Medulla oblongata (tissue), 1 donor: ENCODE results near the gene IL17RB.

Source experiments
- DNase-seq: peaks from one replicate; pipeline ENCODE4 v3.0.0-alpha.2; 2015; ENCODE audit errors: extremely low spot score

The IL17RB gene

DNA sequence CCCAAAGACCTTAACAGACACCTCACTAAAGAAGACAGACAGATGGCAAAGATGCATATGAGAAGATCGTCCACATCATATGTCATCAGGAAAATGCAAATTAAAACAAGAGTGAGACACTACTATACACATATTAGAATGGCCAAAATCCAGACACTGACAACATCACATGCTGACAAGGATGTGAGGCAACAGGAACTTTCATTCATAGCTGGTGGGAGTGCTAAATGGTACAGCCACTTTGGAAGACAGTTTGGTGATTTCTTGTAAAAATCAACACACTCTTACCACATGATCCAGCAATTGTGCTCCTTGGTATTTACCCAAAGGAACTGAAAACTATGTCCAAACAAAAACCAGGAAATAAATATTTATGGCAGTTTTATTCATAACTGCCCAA lies 17.8 kb upstream of the IL17RB start:
- DNase-seq: no peak

DNA sequence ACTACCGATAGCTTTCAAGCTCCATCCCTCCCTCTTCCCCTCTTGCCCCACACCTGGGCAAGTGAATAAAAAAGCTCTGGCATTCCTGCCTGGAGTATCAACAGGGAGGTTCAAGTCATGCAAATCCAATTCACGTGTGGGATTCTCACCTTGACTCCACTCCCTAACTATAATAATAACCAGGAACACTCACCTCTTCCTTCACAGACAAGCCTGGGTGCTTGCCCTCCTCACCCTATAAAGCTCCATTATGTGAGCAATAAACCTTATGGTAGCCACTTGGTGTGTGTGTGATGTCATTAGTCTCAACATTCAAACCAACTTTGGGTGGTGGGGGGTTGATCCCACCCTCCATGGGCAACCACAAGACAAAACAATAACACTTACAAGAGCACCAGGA lies 16.8 kb upstream of the IL17RB start:
- no peak for DNase-seq

DNA sequence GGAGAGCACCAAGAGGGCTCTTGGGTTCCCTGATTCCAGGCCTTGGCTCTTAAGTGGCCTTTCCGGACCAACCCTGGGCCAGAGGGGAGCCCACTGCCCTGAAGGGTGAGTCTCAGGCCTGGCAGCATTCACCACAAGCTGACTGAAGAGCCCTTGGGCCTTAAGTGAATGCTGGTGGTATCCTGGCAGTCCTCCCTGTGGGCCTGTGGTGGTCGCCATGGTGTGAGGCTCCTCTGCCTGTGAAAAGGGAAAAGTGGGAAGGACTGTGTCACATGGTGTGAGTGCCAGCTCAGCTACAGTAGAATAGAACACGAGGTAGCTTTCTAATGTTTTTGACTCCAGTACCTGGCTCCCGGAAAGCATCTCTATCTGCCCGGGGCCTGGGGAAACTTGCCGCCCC lies 15.4 kb upstream of the IL17RB start:
- no peak for DNase-seq

DNA sequence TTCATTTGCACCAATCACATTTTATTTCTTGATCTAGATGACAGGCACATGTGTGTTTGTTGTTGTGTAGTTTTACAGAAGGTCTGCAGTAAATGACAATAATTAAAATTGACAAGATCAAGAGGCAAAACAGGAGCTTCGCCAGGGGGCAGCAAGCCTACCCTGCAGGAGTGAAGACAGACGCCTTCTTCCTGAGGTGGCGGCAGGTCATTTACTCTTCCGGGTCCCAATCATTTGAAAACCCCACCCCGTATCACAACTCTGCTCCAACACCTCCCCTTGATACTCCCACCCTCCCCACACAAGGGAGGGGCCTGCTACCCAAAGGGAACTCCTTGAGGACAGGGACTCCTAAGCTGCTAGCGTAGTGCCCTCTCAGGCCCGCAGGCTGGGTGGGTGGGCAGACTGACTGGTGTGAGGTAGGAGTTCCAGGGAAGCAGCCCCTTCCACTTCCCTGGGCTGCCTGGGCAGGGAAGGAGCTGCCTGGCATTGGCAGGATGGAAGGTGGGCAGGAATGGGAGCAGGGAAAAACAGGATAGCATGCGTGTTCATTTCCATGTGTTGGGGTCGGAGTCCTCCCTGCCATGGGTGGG lies 13.2 kb upstream of the IL17RB start:
- no peak for DNase-seq

DNA sequence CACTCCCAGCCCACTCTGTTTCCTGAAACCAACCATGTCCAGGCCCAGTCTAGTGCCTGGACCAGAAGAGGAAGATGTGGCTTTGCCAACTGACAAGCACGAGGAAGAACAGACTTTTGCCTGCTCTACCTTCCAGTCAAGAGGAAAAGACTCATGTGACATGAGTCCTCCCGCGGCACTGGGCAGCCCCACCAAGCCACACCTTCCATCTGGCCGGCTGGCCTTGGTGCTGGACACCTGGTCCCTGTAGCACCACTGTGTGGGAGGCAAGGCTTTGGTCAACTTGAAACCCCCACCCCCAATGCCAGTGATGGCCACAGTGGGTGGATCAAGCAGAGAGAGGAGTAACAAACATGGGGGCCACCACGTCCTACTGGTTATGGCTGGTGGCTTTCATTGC lies 12.7 kb upstream of the IL17RB start:
- no peak for DNase-seq

DNA sequence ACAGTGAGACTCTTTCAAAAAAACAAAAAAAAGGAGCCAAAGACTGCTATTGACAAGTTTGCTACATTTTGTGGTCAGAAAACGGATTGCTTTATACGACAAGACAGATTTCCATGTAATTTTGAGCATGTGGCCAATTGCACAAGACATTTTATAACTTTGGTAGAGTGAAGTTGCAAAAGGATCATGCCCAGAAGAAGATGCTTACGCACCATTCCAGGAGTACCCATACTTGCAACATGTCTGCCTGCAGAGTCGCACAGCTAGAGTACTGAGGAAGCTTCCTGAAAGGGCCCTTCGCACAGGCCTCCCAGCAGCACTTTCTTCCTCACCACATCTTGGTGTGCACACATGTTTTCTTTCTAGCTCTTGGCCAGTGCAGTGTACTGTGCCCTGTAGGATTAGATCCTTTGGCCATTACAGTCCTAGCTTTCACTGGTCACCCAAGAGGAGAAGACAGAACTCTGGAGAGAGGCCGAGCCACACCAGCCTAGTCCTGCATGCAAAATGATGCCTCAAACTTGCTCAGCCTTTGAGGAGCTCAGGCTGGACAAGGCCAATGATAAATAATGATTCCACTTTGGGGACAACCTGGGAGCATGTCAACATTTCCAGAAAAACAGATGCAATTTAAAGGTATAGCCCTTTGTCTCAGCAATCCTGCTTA lies 11.8 kb upstream of the IL17RB start:
- DNase-seq: no peak

DNA sequence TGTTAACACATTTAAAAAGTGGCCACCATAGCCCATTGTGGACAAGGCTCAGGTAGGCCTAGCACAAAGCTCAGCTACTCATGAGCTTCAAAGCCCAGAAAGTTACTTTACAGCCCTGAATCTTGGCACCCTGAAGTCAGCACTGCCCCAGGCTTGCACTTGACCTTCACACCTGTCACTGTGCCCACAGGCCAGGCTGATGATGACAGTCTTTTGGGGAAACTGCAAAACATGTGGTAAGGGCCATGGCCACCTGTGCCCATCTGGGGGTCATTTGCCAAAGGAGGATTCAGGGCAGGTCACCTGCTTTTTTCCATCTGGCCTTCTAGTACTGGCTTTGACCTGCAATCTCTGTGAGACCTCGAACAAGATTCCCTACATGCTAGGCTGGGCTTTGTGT lies 11.1 kb upstream of the IL17RB start:
- DNase-seq: no peak

DNA sequence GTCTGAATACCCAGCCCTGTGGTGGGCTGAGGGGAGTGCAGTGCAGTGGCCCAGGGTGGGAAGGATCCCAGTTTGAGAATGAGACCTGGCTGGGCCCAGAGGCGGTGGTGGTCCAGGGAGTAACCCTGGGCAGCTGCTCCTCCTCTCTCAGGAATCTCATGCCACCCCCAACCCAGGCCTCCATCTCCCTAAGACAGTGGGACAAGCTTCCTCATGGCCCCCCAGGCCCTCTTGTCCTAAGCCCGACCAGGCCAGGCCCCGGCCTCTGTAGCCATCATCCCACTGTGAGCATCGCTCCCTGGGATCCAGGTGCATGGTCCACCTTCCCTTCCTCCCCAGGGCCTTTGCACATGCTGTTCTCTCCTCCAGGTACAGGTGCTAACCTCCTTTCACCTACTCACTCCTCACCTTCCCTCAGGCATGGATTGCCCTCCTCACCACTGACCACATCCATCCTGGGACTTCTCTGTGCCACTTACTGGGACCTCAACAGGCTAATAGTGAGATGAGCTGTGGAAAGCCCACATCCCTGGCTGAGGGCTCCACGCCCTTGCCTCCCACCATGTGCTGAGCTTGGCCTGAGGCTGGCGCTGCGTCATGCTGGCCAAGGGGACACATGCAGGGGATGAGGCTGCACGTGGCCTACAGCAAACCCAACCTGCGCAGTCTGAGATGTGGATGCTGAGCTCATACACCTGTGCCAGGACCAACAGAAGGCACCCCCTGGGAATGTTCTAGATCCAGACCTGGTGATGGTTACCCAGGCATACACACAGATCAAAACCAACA lies 10.1 kb upstream of the IL17RB start:
- no peak for DNase-seq

DNA sequence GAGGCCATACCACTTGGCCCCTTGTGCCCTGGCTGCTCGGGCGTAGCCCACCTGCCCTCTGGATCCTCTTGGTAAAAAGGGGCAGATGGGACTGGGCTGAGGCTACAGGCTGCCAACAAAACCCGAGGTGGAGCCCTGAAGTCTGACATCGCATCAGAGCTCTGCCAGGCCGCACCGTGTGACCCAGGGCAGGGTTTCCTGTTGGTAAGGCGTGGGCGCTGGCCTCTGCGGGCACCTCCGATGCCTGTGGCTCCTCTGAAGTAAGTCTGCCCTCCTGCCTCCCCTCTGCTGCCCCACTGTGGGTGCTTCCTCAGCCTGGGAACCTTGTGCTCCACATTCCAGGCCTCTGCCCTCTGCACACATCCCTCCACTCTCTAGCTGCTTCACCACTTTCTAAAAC lies 9.0 kb upstream of the IL17RB start:
- no peak for DNase-seq

DNA sequence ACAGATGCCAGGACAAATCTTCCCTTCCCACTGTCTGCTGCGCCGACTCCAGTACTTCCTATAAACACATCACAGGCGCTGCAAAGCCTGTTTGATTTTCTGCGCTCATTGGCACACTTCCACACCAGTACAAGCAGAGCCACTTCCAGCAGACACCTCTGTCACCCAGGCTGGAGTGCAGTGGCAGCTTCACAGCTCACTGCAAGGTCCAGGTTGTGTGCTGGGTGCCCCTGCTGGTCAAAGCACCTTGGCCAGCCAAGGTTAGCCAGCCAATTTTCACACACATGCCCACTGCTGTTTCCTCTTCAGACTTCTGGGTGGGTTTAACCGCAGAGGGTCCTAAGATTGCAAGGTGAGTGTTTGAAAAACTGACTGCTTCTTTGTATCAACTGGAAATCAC lies 5.1 kb upstream of the IL17RB start:
- no peak for DNase-seq

DNA sequence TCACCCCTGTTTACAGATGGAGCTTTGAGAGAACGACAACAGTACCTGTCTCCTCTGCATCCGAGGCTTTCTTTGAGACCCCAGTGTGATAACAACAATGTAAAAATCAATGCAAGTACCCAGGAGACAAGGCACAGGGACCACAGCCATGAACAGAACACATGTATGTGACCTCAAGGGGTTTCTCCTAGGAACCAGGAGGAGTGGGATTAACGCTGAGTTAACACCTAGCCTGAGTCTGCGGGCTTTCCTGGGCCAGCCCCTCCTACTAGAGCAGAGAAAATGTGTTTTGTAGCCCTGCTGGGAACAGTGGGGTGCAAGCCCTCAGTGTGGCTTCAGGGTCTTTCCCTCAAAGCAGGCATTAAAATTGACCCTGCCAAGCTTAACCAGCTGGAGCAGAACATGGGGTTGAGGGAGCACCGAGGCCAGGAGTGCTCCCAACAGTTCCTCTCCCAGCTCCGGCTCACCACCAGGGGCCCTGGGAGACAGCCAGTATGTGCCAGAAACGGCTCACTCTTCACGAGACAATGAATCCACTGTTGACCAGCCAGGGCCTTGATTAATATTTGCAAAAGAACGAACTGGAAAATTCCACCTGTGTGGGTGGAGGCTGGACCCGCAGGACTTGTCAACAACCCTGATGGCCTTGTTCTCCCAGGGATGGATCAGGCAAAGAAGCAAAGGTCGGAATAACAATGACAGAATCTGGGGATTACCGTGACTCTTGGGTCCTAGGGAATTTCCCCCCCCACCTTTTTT lies 3.8 kb upstream of the IL17RB start:
- peak; percentile 93 for DNase-seq

DNA sequence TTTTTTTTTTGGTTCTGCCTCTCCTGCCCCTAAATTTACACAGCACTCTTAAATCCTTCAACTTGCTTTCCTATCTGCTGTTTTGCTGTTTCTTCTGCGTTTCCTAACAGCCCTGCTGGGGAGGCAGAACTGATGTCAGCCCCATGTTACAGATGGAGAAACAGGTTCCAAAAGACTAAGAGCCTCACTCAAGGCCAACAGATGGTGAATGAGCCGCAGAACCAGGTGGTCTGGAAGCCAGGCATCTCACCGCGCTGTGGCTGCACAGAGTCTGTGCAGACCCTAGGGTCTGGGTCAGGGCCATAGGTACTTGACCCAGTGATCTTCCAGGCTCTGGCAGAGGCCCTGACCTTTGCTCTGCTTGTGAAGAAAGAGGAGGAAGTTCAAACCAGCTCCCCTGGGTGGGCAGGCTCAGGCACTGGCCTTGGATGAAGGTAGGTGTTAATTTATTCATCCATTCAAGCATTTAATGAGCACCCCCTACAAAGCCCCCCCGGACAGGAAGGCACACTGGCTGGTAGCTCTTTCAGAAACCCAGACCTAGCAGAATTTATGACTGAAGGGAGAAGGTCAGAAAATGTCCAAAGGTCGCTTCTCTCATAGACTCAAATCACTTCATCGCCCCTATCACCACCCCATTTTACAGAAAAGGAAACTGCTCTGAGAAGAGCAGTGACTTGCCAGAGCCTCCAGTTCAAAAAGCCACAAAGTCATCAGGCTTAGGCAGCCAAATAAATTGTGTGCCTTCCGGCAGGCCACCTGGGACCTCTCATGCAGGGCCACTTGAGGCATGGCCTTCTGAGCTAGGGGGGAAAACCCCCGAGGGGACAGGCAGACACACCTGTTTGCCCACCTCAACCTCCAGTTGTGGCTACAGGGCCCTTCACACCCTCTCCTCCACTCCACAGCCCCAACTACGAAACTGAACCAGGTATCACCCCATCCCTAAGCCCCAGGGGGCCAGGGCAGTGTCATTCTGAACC lies 2.9 kb upstream of the IL17RB start:
- no peak for DNase-seq

DNA sequence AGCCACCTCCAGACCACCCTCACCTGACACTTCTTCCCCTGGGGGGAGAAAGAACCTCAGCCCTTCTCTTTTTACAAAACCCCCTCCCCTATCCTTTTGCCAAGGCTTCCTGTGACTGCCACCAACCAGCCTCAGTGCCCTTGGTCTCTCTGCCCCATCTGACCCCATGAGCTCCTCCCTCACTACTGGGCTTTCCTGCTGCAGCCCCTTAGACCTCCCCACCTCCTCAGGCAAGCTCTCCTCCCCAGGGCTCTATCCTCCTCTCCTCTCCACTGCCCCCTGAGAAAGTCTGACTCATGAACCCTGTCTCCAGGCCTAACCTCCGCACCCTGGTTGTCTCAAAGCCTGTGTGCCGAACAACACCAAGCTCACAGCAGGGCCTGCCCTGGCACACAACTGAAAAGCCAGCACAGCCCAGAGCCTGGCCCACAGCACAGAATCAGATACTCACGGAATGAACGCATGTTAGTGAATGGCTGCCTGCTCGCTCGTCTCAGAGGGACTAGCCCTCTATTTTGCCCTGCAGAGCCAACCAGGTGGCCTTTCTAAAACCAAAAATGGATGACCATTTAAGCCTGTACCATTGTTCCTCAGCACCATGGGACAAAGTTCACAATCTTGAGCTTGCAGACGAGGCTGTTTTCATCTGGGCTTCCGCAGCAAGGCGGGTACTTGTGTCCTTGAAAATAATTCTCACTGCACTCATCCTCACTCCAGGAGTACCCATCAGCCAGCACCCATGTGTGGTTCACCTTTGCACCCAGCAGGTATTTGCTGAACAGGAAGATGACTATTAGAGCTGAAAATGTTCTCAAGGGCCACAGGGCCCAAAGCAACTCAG lies 1.9 kb upstream of the IL17RB start:
- peak; percentile 28 for DNase-seq

DNA sequence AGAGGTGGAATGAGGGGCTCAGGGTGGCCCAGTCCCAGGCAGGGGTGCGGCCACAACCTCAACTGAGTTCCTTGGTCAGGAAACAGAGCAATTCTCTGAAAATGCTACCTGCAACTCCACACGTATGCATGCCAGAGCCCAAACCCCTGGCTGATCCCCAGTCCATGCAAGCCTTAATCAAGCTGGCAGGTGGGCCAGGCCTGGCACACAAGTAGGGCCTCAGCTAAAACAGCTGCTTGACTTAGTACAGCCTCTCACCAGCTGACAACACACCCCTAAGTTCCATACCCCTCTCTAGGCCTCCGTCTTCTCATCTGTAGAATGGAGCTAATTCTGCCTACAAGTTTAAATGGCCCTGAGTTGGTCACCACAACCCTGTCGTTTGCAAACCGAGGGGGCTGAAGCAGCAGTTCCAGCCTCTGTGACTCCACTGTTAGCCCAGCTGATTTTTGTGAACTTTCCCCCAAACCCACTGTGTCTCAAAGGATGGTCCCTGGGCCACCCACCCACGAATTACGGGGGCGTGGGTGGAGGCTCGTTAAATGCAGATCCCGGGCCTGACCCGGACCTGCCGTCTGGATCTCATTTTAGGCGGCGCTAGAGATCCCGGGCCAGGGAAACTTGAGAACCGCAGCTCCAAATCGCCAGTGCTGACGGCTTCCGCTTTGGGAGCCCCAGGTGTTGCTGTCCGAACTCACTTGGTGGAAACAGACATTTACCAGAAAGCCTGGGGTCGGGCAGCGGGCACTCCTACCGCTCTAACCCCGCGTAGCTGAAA lies 1.1 kb upstream of the IL17RB start:
- peak; percentile 65 for DNase-seq

DNA sequence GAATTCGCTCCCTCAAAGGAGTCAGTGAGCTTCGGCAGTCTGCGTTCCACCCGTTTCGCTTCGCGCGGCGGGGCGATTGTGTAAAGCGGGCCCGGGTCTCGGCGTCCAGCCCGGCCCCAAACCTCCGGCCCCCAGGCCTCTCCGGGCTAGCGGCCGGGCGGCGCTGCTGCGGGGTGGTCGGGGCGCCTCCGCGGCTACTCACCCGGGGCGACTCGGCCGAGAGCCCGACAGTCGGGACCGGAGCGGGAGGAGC lies 561 bp upstream of the IL17RB start:
- no peak for DNase-seq

DNA sequence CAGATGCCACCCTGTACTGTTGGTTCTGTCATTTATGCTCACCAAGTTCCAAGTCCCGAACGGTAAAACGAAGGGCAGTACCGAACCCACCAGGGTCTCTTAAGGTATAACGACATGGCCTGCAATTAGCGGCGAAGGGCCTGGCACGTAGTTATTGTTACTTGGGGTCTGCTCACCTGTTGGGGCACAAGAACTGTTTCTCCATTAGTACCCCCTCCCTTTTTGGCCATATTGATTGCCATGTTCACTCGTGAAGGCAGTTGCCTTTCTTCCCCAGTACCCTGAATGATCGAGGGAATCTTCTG lies 435 bp downstream of the IL17RB start:
- DNase-seq: no peak

DNA sequence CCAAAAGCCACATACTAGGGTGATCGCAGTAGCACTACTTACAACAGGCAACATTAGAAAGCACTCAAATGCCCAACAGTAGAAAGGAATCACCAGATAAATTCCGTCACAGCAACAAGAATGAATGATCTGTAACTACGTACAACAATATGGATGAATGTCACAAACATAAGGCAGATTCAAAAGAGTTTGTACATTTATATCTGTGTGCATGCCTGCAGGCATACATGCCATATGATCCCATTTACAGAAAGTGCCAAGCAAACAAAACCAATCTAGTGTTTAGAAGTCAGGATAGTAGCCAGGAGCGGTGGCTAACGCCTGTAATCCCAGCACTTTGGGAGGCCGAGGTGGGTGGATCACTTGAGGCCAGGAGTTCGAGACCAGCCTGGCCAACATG lies 3.5 kb downstream of the IL17RB start:
- DNase-seq: no peak

DNA sequence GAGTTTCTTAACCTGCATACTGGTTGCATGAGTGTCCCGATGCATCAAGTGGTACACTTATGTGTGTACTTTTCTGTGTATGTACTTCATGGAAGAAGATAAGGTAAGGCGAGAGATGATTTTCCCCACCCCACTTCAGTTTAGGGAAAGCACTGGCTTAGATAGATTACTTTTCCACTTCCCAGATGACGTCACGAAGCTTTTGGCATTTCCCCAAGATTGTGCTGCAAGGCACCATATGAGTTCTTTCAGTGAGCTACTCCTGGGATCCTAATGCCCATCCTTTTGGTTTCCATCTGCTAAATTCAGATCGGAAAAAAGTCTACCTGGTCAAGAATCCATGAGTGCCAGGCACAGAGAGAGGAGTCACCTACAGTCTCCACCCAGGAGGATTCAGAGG lies 4.5 kb downstream of the IL17RB start:
- no peak for DNase-seq

DNA sequence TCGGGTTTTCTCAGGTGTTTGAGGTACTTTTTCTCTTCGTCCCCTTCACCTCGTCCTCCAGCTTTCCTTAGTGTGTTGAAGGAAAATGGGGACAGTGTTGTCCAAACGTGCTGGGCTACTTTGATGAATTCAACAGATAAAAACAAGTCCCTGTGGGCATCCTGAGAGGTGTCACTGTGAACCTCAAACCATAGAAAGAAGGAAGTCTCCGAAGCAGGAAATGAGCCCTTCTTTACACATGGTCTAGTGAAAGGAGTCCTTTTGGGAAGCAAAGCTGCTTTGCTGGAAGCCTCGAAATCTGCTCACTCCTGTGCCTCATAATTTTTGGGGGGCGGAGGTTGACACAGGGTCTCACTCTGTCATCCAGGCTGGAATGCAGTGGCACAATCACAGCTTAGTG lies 10.6 kb downstream of the IL17RB start:
- no peak for DNase-seq

DNA sequence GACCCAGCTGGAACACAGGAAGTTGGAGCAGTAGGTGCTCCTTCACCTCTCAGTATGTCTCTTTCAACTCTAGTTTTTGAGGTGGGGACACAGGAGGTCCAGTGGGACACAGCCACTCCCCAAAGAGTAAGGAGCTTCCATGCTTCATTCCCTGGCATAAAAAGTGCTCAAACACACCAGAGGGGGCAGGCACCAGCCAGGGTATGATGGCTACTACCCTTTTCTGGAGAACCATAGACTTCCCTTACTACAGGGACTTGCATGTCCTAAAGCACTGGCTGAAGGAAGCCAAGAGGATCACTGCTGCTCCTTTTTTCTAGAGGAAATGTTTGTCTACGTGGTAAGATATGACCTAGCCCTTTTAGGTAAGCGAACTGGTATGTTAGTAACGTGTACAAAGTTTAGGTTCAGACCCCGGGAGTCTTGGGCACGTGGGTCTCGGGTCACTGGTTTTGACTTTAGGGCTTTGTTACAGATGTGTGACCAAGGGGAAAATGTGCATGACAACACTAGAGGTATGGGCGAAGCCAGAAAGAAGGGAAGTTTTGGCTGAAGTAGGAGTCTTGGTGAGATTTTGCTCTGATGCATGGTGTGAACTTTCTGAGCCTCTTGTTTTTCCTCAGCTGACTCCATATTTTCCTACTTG lies 11.9 kb downstream of the IL17RB start:
- DNase-seq: no peak
